GM12878 (cell line): Measurements from ENCODE around the gene DOCK2. TPM values are rescaled to one million over a fixed set of nuclear protein-coding genes. Genes with fewer than 3 reads are reported as not detected.

Source experiments
- BHLHE40 ChIP-seq, 2 experiments: fragments of 450-650 bp in 1 of 2; IDR thresholded peaks; 2 replicates each; pipeline ENCODE4 v1.6.1; 2011 to 2017; ENCODE audit warnings: low read depth in 2 of 2, borderline replicate concordance in 1 of 2, improper control_type of control experiment in 1 of 2, low read length in 1 of 2, mild to moderate bottlenecking in 1 of 2
- CHD2 ChIP-seq: IDR thresholded peaks from 2 replicates; pipeline ENCODE4 v1.6.1; 2011; ENCODE audit warnings: low read depth, low read length, improper control_type of control experiment, borderline replicate concordance
- HCFC1 ChIP-seq: fragments of 150-350 bp; IDR thresholded peaks from 2 replicates; pipeline ENCODE4 v1.6.1; 2014; ENCODE audit warnings: low read length
- IKZF2 ChIP-seq, 2 experiments: fragments of 450-650 bp; IDR thresholded peaks; 2 replicates each; pipeline ENCODE4 v1.6.1; 2017; ENCODE audit warnings: mild to moderate bottlenecking in 2 of 2, moderate library complexity in 2 of 2
- NFIC ChIP-seq: IDR thresholded peaks from 2 replicates; pipeline ENCODE4 v1.6.1; 2012; ENCODE audit warnings: low read depth, mild to moderate bottlenecking, inconsistent platforms, low read length, moderate library complexity
- RAD21 ChIP-seq: IDR thresholded peaks from 2 replicates; pipeline ENCODE4 v1.6.1; 2011; ENCODE audit warnings: mild to moderate bottlenecking, low read depth, low read length, moderate library complexity; ENCODE audit not compliant: insufficient read depth
- RB1 ChIP-seq: fragments of 450-650 bp; formaldehyde crosslinking; IDR thresholded peaks from 2 replicates; pipeline ENCODE4 v1.6.1; 2017; ENCODE audit warnings: mild to moderate bottlenecking, borderline replicate concordance
- STAT1 ChIP-seq: fragments of 450-650 bp; conservative IDR thresholded peaks from 2 replicates; pipeline ENCODE4 v1.6.1; 2014; ENCODE audit warnings: antibody characterized with exemption, mild to moderate bottlenecking
- TCF7 ChIP-seq: IDR thresholded peaks from 2 replicates; pipeline ENCODE4 v1.6.1; 2014; ENCODE audit warnings: antibody characterized with exemption, borderline replicate concordance
- YY1 ChIP-seq: IDR thresholded peaks from 2 replicates; pipeline ENCODE4 v1.6.1; 2011; ENCODE audit warnings: low read depth, mild to moderate bottlenecking, low read length
- polyA plus RNA-seq, 11 experiments: library from polyadenylated mRNA; depleted of rRNA in 4 of 11; unstranded in 6 of 11; stranded (reverse) in 5 of 11; fragments of >200 nt; fragmentation: Nextera tagmentation in 4 of 11; fragmentation: Illumina TruSeq in 1 of 11; extraction: Ambion mirVana in 4 of 11; extraction: Trizol in 1 of 11; gene quantifications; 1 replicate in 1 of 11; 2 replicates in 10 of 11; pipeline versions ENCODE4 v1.2.1 to v1.2.3, GENCODE V29; 2011 to 2016; ENCODE audit warnings: inconsistent platforms in 2 of 11, missing spikeins in 2 of 11, low read depth in 1 of 11
- total RNA-seq, 4 experiments: library from RNA; depleted of rRNA in 3 of 4; stranded (reverse); fragments of >200 nt in 3 of 4; fragmentation: Illumina TruSeq in 1 of 4; extraction: Trizol in 1 of 4; gene quantifications; 2 replicates each; pipeline versions ENCODE4 v1.2.1 to v1.2.3, GENCODE V29; 2013 to 2021
- TF ChIP-seq, protein P1 (sequence below): IDR thresholded peaks from 2 replicates; pipeline ENCODE4 v1.6.1; 2011; ENCODE audit warnings: low read depth, mild to moderate bottlenecking, low read length, moderate library complexity, borderline replicate concordance; ENCODE audit errors: extremely low read depth
- TF ChIP-seq, protein P2 (sequence below): IDR thresholded peaks from 2 replicates; pipeline ENCODE4 v1.6.1; 2011; ENCODE audit warnings: borderline replicate concordance, low read depth, mild to moderate bottlenecking, moderate library complexity, mixed read lengths, low read length; ENCODE audit not compliant: insufficient read depth; ENCODE audit errors: extremely low read length

Gene DOCK2
- total and polyA plus RNA-seq, 10 of the 15 experiments (the other 5 are each of a cell fraction or from before 2014, with no cell fraction given), result 34.2 to 192 (median 118) TPM

DNA sequence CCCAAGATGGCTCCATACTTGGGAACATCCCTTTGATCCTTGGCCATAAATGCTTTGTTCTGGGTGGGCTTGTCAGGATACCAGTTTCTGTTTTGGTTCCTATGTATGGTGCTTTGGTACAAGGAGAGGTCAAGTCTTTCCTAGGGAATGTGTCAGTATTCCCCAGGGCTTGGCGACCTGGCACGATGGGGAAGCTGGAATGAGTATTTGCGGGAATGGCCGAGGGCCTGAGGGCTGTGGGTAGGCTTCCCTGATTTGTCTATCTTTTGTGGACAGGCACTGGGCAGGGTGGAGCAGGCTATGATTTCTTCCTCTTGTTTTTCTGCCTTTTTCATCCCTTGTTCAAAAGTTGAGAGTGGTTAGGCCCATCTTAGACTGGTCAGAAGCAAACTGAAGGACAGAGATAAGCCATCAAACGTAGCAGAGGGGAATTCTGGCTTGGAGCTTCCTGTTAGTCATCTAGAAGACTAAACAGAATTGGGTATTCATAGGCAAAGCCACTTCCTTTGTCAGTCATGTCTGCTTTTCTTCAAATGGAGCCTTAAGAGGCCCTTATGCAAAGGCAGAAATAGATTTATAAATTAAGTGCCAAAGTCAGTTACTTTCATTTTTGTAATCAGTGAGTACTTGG lies 13.7 kb downstream of the DOCK2 start (continued):
- no peak for TF ChIP-seq HCFC1
- TF ChIP-seq NFIC, result peak; percentile 83
- peak; percentile 27; the same call in 1 of the 2 replicates for TF ChIP-seq YY1
- peak; percentile 20; the same call in 1 of the 2 replicates for TF ChIP-seq TCF7
- TF ChIP-seq, protein P1, sequence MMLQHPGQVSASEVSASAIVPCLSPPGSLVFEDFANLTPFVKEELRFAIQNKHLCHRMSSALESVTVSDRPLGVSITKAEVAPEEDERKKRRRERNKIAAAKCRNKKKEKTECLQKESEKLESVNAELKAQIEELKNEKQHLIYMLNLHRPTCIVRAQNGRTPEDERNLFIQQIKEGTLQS, result no peak
- TF ChIP-seq RAD21, result 0 out of 2 replicates have a peak, but pooled peaks have one; percentile 3
- no peak for TF ChIP-seq RB1
- TF ChIP-seq STAT1, result no peak
- TF ChIP-seq BHLHE40 (IDR thresholded peaks at IDR 0.05; ENCODE audit: borderline replicate concordance in 1 of 2, low read depth in 2 of 2, low read length in 1 of 2), result 0 out of 4 replicates have a peak, but pooled peaks of 1 of the 2 experiments have one; percentile 29
- TF ChIP-seq IKZF2 (IDR thresholded peaks at IDR 0.05), result peak; percentile 76 to 77
- TF ChIP-seq, protein P2, sequence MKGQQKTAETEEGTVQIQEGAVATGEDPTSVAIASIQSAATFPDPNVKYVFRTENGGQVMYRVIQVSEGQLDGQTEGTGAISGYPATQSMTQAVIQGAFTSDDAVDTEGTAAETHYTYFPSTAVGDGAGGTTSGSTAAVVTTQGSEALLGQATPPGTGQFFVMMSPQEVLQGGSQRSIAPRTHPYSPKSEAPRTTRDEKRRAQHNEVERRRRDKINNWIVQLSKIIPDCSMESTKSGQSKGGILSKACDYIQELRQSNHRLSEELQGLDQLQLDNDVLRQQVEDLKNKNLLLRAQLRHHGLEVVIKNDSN, result no peak
- TF ChIP-seq CHD2, result no peak
